OCI-LY1 (cell line): ENCODE measurements around the gene LRSAM1.

Source experiments
- H2AFZ ChIP-seq: fragments of 200-600 bp; sonication (generic), shearing (Covaris generic); 2 replicates; pipeline ENCODE4 v1.6.0; 2014; ENCODE audit warnings: antibody characterized with exemption, mild to moderate bottlenecking, low read length
- H3F3A ChIP-seq: fragments of 200-600 bp; sonication (generic), shearing (Covaris generic); 2 replicates; pipeline ENCODE4 v1.6.0; 2014; ENCODE audit warnings: mild to moderate bottlenecking, antibody characterized with exemption, low read length, moderate library complexity; ENCODE audit not compliant: insufficient read depth
- H3K27ac ChIP-seq: fragments of 200-600 bp; sonication (generic); 2 replicates; pipeline ENCODE4 v1.5.1; 2014; ENCODE audit warnings: low read length, mixed run types, mild to moderate bottlenecking, low read depth; ENCODE audit not compliant: poor library complexity, severe bottlenecking
- H3K27me3 ChIP-seq: fragments of 200-600 bp; sonication (generic); 2 replicates; pipeline ENCODE4 v1.6.0; 2014; ENCODE audit warnings: antibody characterized with exemption, mild to moderate bottlenecking, low read length, moderate library complexity; ENCODE audit not compliant: insufficient read depth
- H3K36me3 ChIP-seq: fragments of 200-600 bp; sonication (generic); 2 replicates; pipeline ENCODE4 v1.6.1; 2014; ENCODE audit warnings: mild to moderate bottlenecking, antibody characterized with exemption, low read length, moderate library complexity, mixed read lengths; ENCODE audit not compliant: insufficient read depth
- H3K4me1 ChIP-seq: fragments of 200-600 bp; sonication (generic); 2 replicates; pipeline ENCODE4 v1.5.1; 2014; ENCODE audit warnings: mild to moderate bottlenecking, low read length, moderate library complexity; ENCODE audit not compliant: insufficient read depth, severe bottlenecking
- H3K4me2 ChIP-seq: fragments of 200-600 bp; sonication (generic), shearing (Covaris generic); 2 replicates; pipeline ENCODE4 v1.6.1; 2014; ENCODE audit warnings: low read length
- H3K4me3 ChIP-seq: fragments of 200-600 bp; sonication (generic); 2 replicates; pipeline ENCODE4 v1.5.1; 2014; ENCODE audit warnings: low read length, low read depth, mild to moderate bottlenecking, mixed read lengths; ENCODE audit not compliant: poor library complexity, severe bottlenecking
- H3K79me2 ChIP-seq: fragments of 200-600 bp; shearing (Covaris generic); 2 replicates; pipeline ENCODE4 v1.6.1; 2016; ENCODE audit warnings: mixed run types, low read length, mixed read lengths; ENCODE audit not compliant: insufficient read depth
- H3K9ac ChIP-seq: fragments of 200-600 bp; sonication (generic), shearing (Covaris generic); 2 replicates; pipeline ENCODE4 v1.6.1; 2014; ENCODE audit warnings: mild to moderate bottlenecking, low read length, mixed read lengths
- H3K9me2 ChIP-seq: fragments of 200-600 bp; sonication (generic), shearing (Covaris generic); 2 replicates; pipeline ENCODE4 v1.6.1; 2014; ENCODE audit warnings: low read depth, mild to moderate bottlenecking, low read length, mixed read lengths
- H3K9me3 ChIP-seq: fragments of 200-600 bp; shearing (Covaris generic); 2 replicates; pipeline ENCODE4 v1.6.1; 2014; ENCODE audit warnings: low read length, mixed read lengths
- H4K20me1 ChIP-seq: fragments of 200-600 bp; sonication (generic), shearing (Covaris generic); 2 replicates; pipeline ENCODE4 v1.6.0; 2016; ENCODE audit warnings: mild to moderate bottlenecking, low read length; ENCODE audit not compliant: insufficient read depth
- EZH2 ChIP-seq: fragments of 200-600 bp; sonication (generic), shearing (Covaris generic); IDR thresholded peaks from 2 replicates; pipeline ENCODE4 v1.8.0; 2017; ENCODE audit warnings: borderline replicate concordance, mixed run types, mild to moderate bottlenecking, antibody characterized with exemption, low read length, moderate library complexity, mixed read lengths
- TF ChIP-seq, protein P1 (sequence below): fragments of 200-600 bp; sonication (generic), shearing (Covaris generic); IDR thresholded peaks from 2 replicates; pipeline ENCODE4 v1.5.1; 2017; ENCODE audit warnings: mild to moderate bottlenecking, antibody characterized with exemption, low read length, moderate library complexity, mixed read lengths

The LRSAM1 gene

DNA sequence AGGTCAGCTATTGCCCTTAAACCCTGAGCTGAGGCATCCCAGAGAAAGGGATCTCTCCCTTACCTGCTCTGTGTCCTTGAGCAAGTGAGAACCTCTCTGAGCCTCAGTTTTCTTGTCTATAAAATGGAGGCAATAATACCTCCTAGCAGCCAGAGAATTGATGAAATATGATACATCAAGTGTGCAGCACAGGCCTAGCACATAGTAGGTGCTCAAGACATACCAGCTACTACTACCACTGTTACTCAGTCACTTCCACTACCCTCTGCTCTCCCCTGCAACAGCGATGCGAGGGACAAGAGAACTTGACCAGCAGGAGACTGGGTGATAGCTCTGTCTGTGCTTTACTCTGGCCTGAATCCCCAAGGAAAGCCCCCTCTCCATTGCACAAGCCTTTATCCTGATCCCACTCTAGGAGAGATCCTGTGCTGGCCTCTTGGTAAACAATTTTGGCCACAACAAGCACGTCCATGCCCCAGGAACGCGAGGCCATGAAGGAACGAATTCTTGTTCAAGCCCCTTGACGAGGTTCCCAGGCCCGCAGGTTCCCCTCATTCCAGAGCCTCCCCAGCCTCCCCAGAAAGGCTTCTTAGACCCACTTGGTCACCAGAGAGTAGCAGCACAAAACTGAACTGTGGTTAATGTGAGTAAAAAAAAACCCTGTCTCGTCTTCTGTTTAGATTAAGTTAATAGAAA lies 39.4 kb downstream of the LRSAM1 start:
- Histone ChIP-seq H3K9me3 (no peaks in the 10 kb centered on the region), H3K27ac (no peak overlapping the region), H3K79me2 (no peaks in the 10 kb centered on the region), H3K36me3 (peaks cover 21% of the 10 kb centered on the region; the same call in 1 of the 2 replicates), H4K20me1 (no peaks in the 10 kb centered on the region), H3K4me1 (no peaks in the 10 kb centered on the region), H3K9ac (no peak overlapping the region), H3K27me3 (no peaks in the 10 kb centered on the region), H3F3A (no peaks in the 10 kb centered on the region), H3K4me2 (no peak overlapping the region), H2AFZ (no peak overlapping the region), H3K4me3 (no peak overlapping the region), H3K9me2 (no peaks in the 10 kb centered on the region)
- TF ChIP-seq, protein P1, sequence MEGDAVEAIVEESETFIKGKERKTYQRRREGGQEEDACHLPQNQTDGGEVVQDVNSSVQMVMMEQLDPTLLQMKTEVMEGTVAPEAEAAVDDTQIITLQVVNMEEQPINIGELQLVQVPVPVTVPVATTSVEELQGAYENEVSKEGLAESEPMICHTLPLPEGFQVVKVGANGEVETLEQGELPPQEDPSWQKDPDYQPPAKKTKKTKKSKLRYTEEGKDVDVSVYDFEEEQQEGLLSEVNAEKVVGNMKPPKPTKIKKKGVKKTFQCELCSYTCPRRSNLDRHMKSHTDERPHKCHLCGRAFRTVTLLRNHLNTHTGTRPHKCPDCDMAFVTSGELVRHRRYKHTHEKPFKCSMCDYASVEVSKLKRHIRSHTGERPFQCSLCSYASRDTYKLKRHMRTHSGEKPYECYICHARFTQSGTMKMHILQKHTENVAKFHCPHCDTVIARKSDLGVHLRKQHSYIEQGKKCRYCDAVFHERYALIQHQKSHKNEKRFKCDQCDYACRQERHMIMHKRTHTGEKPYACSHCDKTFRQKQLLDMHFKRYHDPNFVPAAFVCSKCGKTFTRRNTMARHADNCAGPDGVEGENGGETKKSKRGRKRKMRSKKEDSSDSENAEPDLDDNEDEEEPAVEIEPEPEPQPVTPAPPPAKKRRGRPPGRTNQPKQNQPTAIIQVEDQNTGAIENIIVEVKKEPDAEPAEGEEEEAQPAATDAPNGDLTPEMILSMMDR: no peak
- TF ChIP-seq EZH2: no peak

DNA sequence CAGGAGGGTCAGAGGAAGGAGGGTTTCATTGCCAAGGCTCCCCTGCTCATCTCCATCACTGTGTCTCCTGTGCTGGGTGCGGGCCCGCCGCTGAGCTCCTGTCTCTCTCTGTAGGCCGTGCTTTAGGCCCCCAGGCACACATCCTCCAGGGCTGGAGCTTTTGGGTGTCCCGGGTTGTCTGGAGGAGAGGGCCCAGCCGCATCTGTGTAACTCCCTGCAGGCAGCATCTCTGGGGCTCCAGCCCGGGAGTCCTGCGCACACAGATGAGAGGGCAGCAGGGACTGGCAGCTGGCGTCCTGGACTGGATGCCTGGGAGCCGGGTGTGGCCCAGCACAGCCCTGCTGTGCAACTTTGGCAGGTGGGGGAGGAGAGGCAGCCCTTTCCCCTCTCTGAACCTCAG lies 40.2 kb downstream of the LRSAM1 start:
- no peak overlapping the region for H3K9ac ChIP-seq
- H3K9me2 ChIP-seq: no peaks in the 10 kb centered on the region
- H3K27me3 ChIP-seq: no peaks in the 10 kb centered on the region
- H3K27ac ChIP-seq: no peak overlapping the region
- no peaks in the 10 kb centered on the region for H3K4me1 ChIP-seq
- no peaks in the 10 kb centered on the region for H3F3A ChIP-seq
- H3K79me2 ChIP-seq: no peaks in the 10 kb centered on the region
- no peaks in the 10 kb centered on the region for H3K9me3 ChIP-seq
- H3K4me3 ChIP-seq: no peak overlapping the region
- no peak for TF ChIP-seq EZH2
- TF ChIP-seq, protein P1: no peak
- no peak overlapping the region for H2AFZ ChIP-seq
- H4K20me1 ChIP-seq: no peaks in the 10 kb centered on the region
- peaks cover 23% of the 10 kb centered on the region; the same call in 1 of the 2 replicates for H3K36me3 ChIP-seq
- no peak overlapping the region for H3K4me2 ChIP-seq

DNA sequence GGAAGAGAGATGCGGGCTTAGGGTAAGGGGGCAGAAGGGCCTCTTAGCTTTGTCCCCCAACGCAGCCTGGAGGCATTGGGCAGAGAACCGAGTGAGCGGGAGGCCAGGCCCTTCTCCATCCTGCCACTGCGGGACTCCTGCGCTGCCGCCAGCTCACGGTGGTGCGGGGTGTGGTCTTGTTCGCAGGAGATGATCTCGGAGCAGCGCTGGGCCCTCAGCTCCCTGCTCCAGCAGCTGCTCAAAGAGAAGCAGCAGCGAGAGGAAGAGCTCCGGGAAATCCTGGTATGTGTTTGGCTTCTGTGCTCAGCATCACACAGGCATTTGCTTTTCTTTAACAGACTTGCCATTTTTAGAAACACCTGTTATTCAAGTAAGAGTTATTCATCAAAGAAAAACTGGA lies 41.3 kb downstream of the LRSAM1 start:
- H3K27me3 ChIP-seq: no peaks in the 10 kb centered on the region
- H3K79me2 ChIP-seq: no peaks in the 10 kb centered on the region
- no peaks in the 10 kb centered on the region for H4K20me1 ChIP-seq
- no peak overlapping the region for H3K4me2 ChIP-seq
- no peak overlapping the region for H2AFZ ChIP-seq
- no peak overlapping the region for H3K27ac ChIP-seq
- no peaks in the 10 kb centered on the region for H3K4me1 ChIP-seq
- TF ChIP-seq, protein P1: no peak
- no peak for TF ChIP-seq EZH2
- H3F3A ChIP-seq: no peaks in the 10 kb centered on the region
- H3K9ac ChIP-seq: no peak overlapping the region
- no peak overlapping the region for H3K4me3 ChIP-seq
- H3K9me2 ChIP-seq: no peaks in the 10 kb centered on the region
- H3K9me3 ChIP-seq: no peaks in the 10 kb centered on the region
- H3K36me3 ChIP-seq: peaks cover 23% of the 10 kb centered on the region; the same call in 1 of the 2 replicates
